ENCODE measurements around the gene PRX. TPM values are rescaled to one million over a fixed set of nuclear protein-coding genes. Genes with fewer than 3 reads are reported as not detected.
A peak's percentile ranks its signal among the peaks of the same experiment; 100 is the strongest.

PRX gene
- total and polyA plus RNA-seq, 2 of the 4 experiments (the other 2 are of a cell fraction) = 0.90 to 1.7 TPM

- Histone ChIP-seq H2AK5ac (ENCODE audit: low read depth, low read length) (no peak overlapping the region), H3K23ac (ENCODE audit: low read depth, low read length) (no peak overlapping the region), H3K4me1 (ENCODE audit: control insufficient read depth, insufficient read depth, low read length) (no peaks in the 10 kb centered on the region; the same call in 1 of the 2 replicates), H3K27ac (ENCODE audit: insufficient read depth, low read length) (peak overlapping the region; percentile 78), H3K9me3 (ENCODE audit: control insufficient read depth, insufficient read depth, low read length) (no peaks in the 10 kb centered on the region), H3K9me1 (ENCODE audit: insufficient read depth, low read length) (no peaks in the 10 kb centered on the region), H3K18ac (ENCODE audit: low read depth, low read length) (peak overlapping the region; percentile 73), H3K4ac (ENCODE audit: low read depth, low read length) (peak overlapping the region; percentile 54), H3K79me1 (ENCODE audit: low read depth in 1 of 2, low read length in 2 of 2) (peaks cover 0 to 10% of the 10 kb centered on the region in 2 experiments; a peak in 1 of 4 replicates), H2BK120ac (ENCODE audit: low read depth, low read length) (no peak overlapping the region; the same call in 1 of the 2 replicates), H3K36me3 (ENCODE audit: control insufficient read depth, insufficient read depth, low read length) (no peaks in the 10 kb centered on the region), H4K8ac (ENCODE audit: low read depth in 2 of 2, low read length in 2 of 2) (peak overlapping the region; percentile 47 to 67; a peak in 2 of 4 replicates), H3K4me3 (ENCODE audit: insufficient read depth, low read depth, low read length) (peak overlapping the region; percentile 82), H3K4me2 (ENCODE audit: low read depth, low read length) (peak overlapping the region; percentile 96), H3K27me3 (ENCODE audit: control insufficient read depth, insufficient read depth, low read length) (no peaks in the 10 kb centered on the region), H4K5ac (ENCODE audit: low read depth, low read length) (peak overlapping the region; percentile 55), H2AK9ac (replicated peaks; ENCODE audit: low read depth, low read length, poor library complexity) (peak overlapping the region; percentile 89), H2BK15ac (ENCODE audit: low read depth, low read length) (no peak overlapping the region), H3K9ac (ENCODE audit: low read depth, low read length) (peak overlapping the region; percentile 81), H2AFZ (replicated peaks; ENCODE audit: low read length, poor library complexity) (peak overlapping the region; percentile 97), H3K56ac (ENCODE audit: extremely low read depth, insufficient read depth, low read length) (0 out of 2 replicates have a peak overlapping the region, but pooled peaks have one; percentile 33), H4K20me1 (ENCODE audit: insufficient read depth, low read length) (no peaks in the 10 kb centered on the region), H4K91ac (ENCODE audit: insufficient read depth, low read depth, low read length) (no peak overlapping the region), H3K14ac (replicated peaks; ENCODE audit: low read depth, low read length) (peak overlapping the region; percentile 39), H2BK20ac (ENCODE audit: low read depth, low read length) (no peak overlapping the region), H2BK5ac (ENCODE audit: low read depth, low read length, poor library complexity, severe bottlenecking) (peak overlapping the region; percentile 68)
- 3% methylated on average over 11 of the region's 41 CpGs; no CpG with 5 or more reads in 1 of the 2 experiments for WGBS, 2 experiments (ENCODE audit: extremely low coverage in 2 of 2, insufficient read length in 1 of 2)
- DNase-seq (peak; percentile 84), ATAC-seq (ENCODE audit: low read depth) (peak; percentile 92)
- ChIA-PET POLR2A (ENCODE audit: unreplicated experiment) (interaction anchor here (0.7 kb wide), 1 partner anchor 86 kb away, joined by 9 read pairs; no protein-coding TSS in a partner anchor), CTCF (no interaction called here)
- dilution Hi-C loops (cut with HindIII; ENCODE audit: low sequenced_read_pairs, unreplicated experiment) = no loop called here
- intact Hi-C loops (cut with micrococcal nuclease) = no loop called here
- in situ Hi-C loops (cut with MboI; ENCODE audit: low sequenced_read_pairs) = no loop called here
- TF ChIP-seq RAD21 (IDR thresholded peaks at IDR 0.05; ENCODE audit: low read length) = no peak
- no peak for TF ChIP-seq CEBPB (IDR thresholded peaks at IDR 0.05; ENCODE audit: low read depth, low read length)
- TF ChIP-seq, protein P1, sequence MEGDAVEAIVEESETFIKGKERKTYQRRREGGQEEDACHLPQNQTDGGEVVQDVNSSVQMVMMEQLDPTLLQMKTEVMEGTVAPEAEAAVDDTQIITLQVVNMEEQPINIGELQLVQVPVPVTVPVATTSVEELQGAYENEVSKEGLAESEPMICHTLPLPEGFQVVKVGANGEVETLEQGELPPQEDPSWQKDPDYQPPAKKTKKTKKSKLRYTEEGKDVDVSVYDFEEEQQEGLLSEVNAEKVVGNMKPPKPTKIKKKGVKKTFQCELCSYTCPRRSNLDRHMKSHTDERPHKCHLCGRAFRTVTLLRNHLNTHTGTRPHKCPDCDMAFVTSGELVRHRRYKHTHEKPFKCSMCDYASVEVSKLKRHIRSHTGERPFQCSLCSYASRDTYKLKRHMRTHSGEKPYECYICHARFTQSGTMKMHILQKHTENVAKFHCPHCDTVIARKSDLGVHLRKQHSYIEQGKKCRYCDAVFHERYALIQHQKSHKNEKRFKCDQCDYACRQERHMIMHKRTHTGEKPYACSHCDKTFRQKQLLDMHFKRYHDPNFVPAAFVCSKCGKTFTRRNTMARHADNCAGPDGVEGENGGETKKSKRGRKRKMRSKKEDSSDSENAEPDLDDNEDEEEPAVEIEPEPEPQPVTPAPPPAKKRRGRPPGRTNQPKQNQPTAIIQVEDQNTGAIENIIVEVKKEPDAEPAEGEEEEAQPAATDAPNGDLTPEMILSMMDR (conservative IDR thresholded peaks at IDR 0.05; ENCODE audit: low read depth, low read length) = peak; percentile 6; the same call in 1 of the 2 replicates
- TF ChIP-seq NFE2L2 (IDR thresholded peaks at IDR 0.05; ENCODE audit: low read depth, low read length) = no peak
- TF ChIP-seq RCOR1 (IDR thresholded peaks at IDR 0.05; ENCODE audit: insufficient replicate concordance, low read length) = peak; percentile 98
- TF ChIP-seq BHLHE40 (IDR thresholded peaks at IDR 0.05; ENCODE audit: low read depth, low read length) = no peak
- TF ChIP-seq MAFK (IDR thresholded peaks at IDR 0.05; ENCODE audit: low read depth, low read length) = no peak
- TF ChIP-seq RFX5 (IDR thresholded peaks at IDR 0.05; ENCODE audit: low read depth, low read length) = no peak
- TF ChIP-seq MXI1 (IDR thresholded peaks at IDR 0.05; ENCODE audit: borderline replicate concordance, low read depth, low read length) = no peak
- no TSS peak for BruUV-seq (replicated peaks)
Measured at GRCh38 chr19:40403262-40403984, 9.8 kb downstream of the PRX start.
